Measurements from ENCODE around the gene ANKZF1. TPM values are rescaled to one million over a fixed set of nuclear protein-coding genes. Genes with fewer than 3 reads are reported as not detected.

ANKZF1 gene
- total and polyA plus RNA-seq, 2 experiments from 2014 or later: 37.5 to 41.6 TPM

GRCh38 chr2:219284501-219285372 lies 55.1 kb downstream of the ANKZF1 start:
- peaks cover 4% of the 10 kb centered on the region for H3K4me1 ChIP-seq (ENCODE audit: insufficient read depth)
- H3K4me3 ChIP-seq: no peak overlapping the region
- no peak overlapping the region for H3K27ac ChIP-seq
- H3K9me3 ChIP-seq (ENCODE audit: low read depth): no peaks in the 10 kb centered on the region
- no peak overlapping the region for H3K4me2 ChIP-seq
- no peaks in the 10 kb centered on the region for H4K20me1 ChIP-seq (ENCODE audit: insufficient read depth, poor library complexity, severe bottlenecking)
- no peak overlapping the region for H2AFZ ChIP-seq
- no peaks in the 10 kb centered on the region for H3K9me2 ChIP-seq (replicated peaks; ENCODE audit: insufficient read depth)
- TF ChIP-seq EZH2 (IDR thresholded peaks at IDR 0.05; ENCODE audit: borderline replicate concordance) (no peak), CTCF (IDR thresholded peaks at IDR 0.05; ENCODE audit: poor library complexity) (no peak), EZH2phosphoT487 (IDR thresholded peaks at IDR 0.05; ENCODE audit: low read depth, severe bottlenecking, unreplicated experiment) (no peak)
- 97% methylated on average over 16 of the region's 16 CpGs for WGBS (ENCODE audit: low lambda C conversion rate, missing lambda C conversion rate)
- no peaks in the 10 kb centered on the region for H3K27me3 ChIP-seq
- peaks cover 4% of the 10 kb centered on the region for H3K79me2 ChIP-seq
- H3K36me3 ChIP-seq (replicated peaks; ENCODE audit: insufficient read depth, low read depth): no peaks in the 10 kb centered on the region
- no peak for DNase-seq (ENCODE audit: low spot score)

- DNase-seq (ENCODE audit: low spot score): no peak
- no peaks in the 10 kb centered on the region for H3K9me3 ChIP-seq (ENCODE audit: low read depth)
- no peaks in the 10 kb centered on the region for H4K20me1 ChIP-seq (ENCODE audit: insufficient read depth, poor library complexity, severe bottlenecking)
- H3K4me1 ChIP-seq (ENCODE audit: insufficient read depth): no peaks in the 10 kb centered on the region
- H3K27ac ChIP-seq: no peak overlapping the region
- H2AFZ ChIP-seq: no peak overlapping the region
- no peaks in the 10 kb centered on the region for H3K36me3 ChIP-seq (replicated peaks; ENCODE audit: insufficient read depth, low read depth)
- no peak overlapping the region for H3K4me2 ChIP-seq
- WGBS (ENCODE audit: low lambda C conversion rate, missing lambda C conversion rate): 95% methylated on average over 12 of the region's 12 CpGs
- no peaks in the 10 kb centered on the region for H3K9me2 ChIP-seq (replicated peaks; ENCODE audit: insufficient read depth)
- no peak overlapping the region for H3K4me3 ChIP-seq
- TF ChIP-seq EZH2phosphoT487 (IDR thresholded peaks at IDR 0.05; ENCODE audit: low read depth, severe bottlenecking, unreplicated experiment) (no peak), CTCF (IDR thresholded peaks at IDR 0.05; ENCODE audit: poor library complexity) (no peak), EZH2 (IDR thresholded peaks at IDR 0.05; ENCODE audit: borderline replicate concordance) (no peak)
- H3K27me3 ChIP-seq: no peaks in the 10 kb centered on the region
- peaks cover 3% of the 10 kb centered on the region for H3K79me2 ChIP-seq
These were observed 55.7 kb downstream of the ANKZF1 start for GRCh38 chr2:219285373-219285735.

- Histone ChIP-seq H3K4me2 (no peak overlapping the region), H3K9me2 (replicated peaks; ENCODE audit: insufficient read depth) (no peaks in the 10 kb centered on the region), H3K4me3 (no peak overlapping the region), H2AFZ (no peak overlapping the region), H3K4me1 (ENCODE audit: insufficient read depth) (no peaks in the 10 kb centered on the region), H3K79me2 (no peaks in the 10 kb centered on the region), H3K36me3 (replicated peaks; ENCODE audit: insufficient read depth, low read depth) (no peaks in the 10 kb centered on the region), H3K9me3 (ENCODE audit: low read depth) (no peaks in the 10 kb centered on the region), H3K27me3 (no peaks in the 10 kb centered on the region), H4K20me1 (ENCODE audit: insufficient read depth, poor library complexity, severe bottlenecking) (no peaks in the 10 kb centered on the region), H3K27ac (no peak overlapping the region)
- WGBS (ENCODE audit: low lambda C conversion rate, missing lambda C conversion rate): 78% methylated on average over 16 of the region's 17 CpGs
- DNase-seq (ENCODE audit: low spot score): no peak
- no peak for TF ChIP-seq EZH2 (IDR thresholded peaks at IDR 0.05; ENCODE audit: borderline replicate concordance)
- no peak for TF ChIP-seq EZH2phosphoT487 (IDR thresholded peaks at IDR 0.05; ENCODE audit: low read depth, severe bottlenecking, unreplicated experiment)
- TF ChIP-seq CTCF (IDR thresholded peaks at IDR 0.05; ENCODE audit: poor library complexity): no peak
These were observed 56.4 kb downstream of the ANKZF1 start for GRCh38 chr2:219285894-219286425.

Other genes with a start within 250 kb of the ANKZF1 start
- 0.70 TPM in 1 of 2 replicates, not detected in the other for gene FEV, start 244.6 kb upstream of the ANKZF1 start, total RNA-seq
- gene FEV, start 244.6 kb upstream of the ANKZF1 start, polyA plus RNA-seq: 0.58 and 2.1 TPM in 2 replicates
- 0.90 TPM in 1 of 2 replicates, not detected in the other for gene CRYBA2, start 236.4 kb upstream of the ANKZF1 start, total RNA-seq
- gene CRYBA2, start 236.4 kb upstream of the ANKZF1 start, polyA plus RNA-seq: not detected in 2 replicates
- 0.03 and 0.12 TPM in 2 replicates for gene CFAP65, start 188.3 kb upstream of the ANKZF1 start, total RNA-seq
- gene CFAP65, start 188.3 kb upstream of the ANKZF1 start, polyA plus RNA-seq: 0.05 and 0.06 TPM in 2 replicates
- gene IHH, start 168.9 kb upstream of the ANKZF1 start, total RNA-seq: 23.0 and 23.1 TPM in 2 replicates
- gene IHH, start 168.9 kb upstream of the ANKZF1 start, polyA plus RNA-seq: 27.7 and 36.3 TPM in 2 replicates
- 27.8 and 28.2 TPM in 2 replicates for gene NHEJ1, start 69.0 kb upstream of the ANKZF1 start, total RNA-seq
- 18.1 and 18.2 TPM in 2 replicates for gene NHEJ1, start 69.0 kb upstream of the ANKZF1 start, polyA plus RNA-seq
- 1.4 and 1.5 TPM in 2 replicates for gene SLC23A3, start 59.8 kb upstream of the ANKZF1 start, total RNA-seq
- 0.80 and 1.1 TPM in 2 replicates for gene SLC23A3, start 59.8 kb upstream of the ANKZF1 start, polyA plus RNA-seq
- 25.8 and 34.0 TPM in 2 replicates for gene CNPPD1, start 52.9 kb upstream of the ANKZF1 start, total RNA-seq
- gene CNPPD1, start 52.9 kb upstream of the ANKZF1 start, polyA plus RNA-seq: 49.4 and 50.8 TPM in 2 replicates
- 89.1 and 93.3 TPM in 2 replicates for gene RETREG2, start 51.5 kb upstream of the ANKZF1 start, total RNA-seq
- 81.0 and 90.7 TPM in 2 replicates for gene RETREG2, start 51.5 kb upstream of the ANKZF1 start, polyA plus RNA-seq
- gene ZFAND2B, start 23.0 kb upstream of the ANKZF1 start, total RNA-seq: 38.7 and 58.1 TPM in 2 replicates
- 55.1 and 65.4 TPM in 2 replicates for gene ZFAND2B, start 23.0 kb upstream of the ANKZF1 start, polyA plus RNA-seq
- 34.7 and 37.7 TPM in 2 replicates for gene ABCB6, start 10.8 kb upstream of the ANKZF1 start, total RNA-seq
- 53.4 and 59.5 TPM in 2 replicates for gene ABCB6, start 10.8 kb upstream of the ANKZF1 start, polyA plus RNA-seq
- 34.6 and 35.7 TPM in 2 replicates for gene ATG9A, start 170 bp upstream of the ANKZF1 start, total RNA-seq
- gene ATG9A, start 170 bp upstream of the ANKZF1 start, polyA plus RNA-seq: 46.6 and 57.8 TPM in 2 replicates
- 5.9 and 9.6 TPM in 2 replicates for gene GLB1L, start 15.6 kb downstream of the ANKZF1 start, total RNA-seq
- gene GLB1L, start 15.6 kb downstream of the ANKZF1 start, polyA plus RNA-seq: 1.7 and 6.6 TPM in 2 replicates
- 35.6 and 38.8 TPM in 2 replicates for gene STK16, start 15.7 kb downstream of the ANKZF1 start, total RNA-seq
- gene STK16, start 15.7 kb downstream of the ANKZF1 start, polyA plus RNA-seq: 7.7 and 10.1 TPM in 2 replicates
- 0.13 TPM in 1 of 2 replicates, not detected in the other for gene TUBA4B, start 23.4 kb downstream of the ANKZF1 start, total RNA-seq
- not detected in 2 replicates for gene TUBA4B, start 23.4 kb downstream of the ANKZF1 start, polyA plus RNA-seq
- gene TUBA4A, start 24.1 kb downstream of the ANKZF1 start, total RNA-seq: 4.7 and 9.6 TPM in 2 replicates
- 10.5 and 14.3 TPM in 2 replicates for gene TUBA4A, start 24.1 kb downstream of the ANKZF1 start, polyA plus RNA-seq
- 47.4 and 50.7 TPM in 2 replicates for gene DNAJB2, start 49.6 kb downstream of the ANKZF1 start, total RNA-seq
- gene DNAJB2, start 49.6 kb downstream of the ANKZF1 start, polyA plus RNA-seq: 19.4 and 20.1 TPM in 2 replicates
- gene PTPRN, start 79.6 kb downstream of the ANKZF1 start, total RNA-seq: 3.5 and 4.6 TPM in 2 replicates
- gene PTPRN, start 79.6 kb downstream of the ANKZF1 start, polyA plus RNA-seq: 9.8 and 9.9 TPM in 2 replicates
- not detected in 2 replicates for gene RESP18, start 102.9 kb downstream of the ANKZF1 start, total RNA-seq
- gene RESP18, start 102.9 kb downstream of the ANKZF1 start, polyA plus RNA-seq: not detected in 2 replicates
- gene DNPEP, start 158.1 kb downstream of the ANKZF1 start, total RNA-seq: 53.5 and 72.0 TPM in 2 replicates
- gene DNPEP, start 158.1 kb downstream of the ANKZF1 start, polyA plus RNA-seq: 79.0 and 87.7 TPM in 2 replicates
- 103 and 114 TPM in 2 replicates for gene DES, start 188.6 kb downstream of the ANKZF1 start, total RNA-seq
- gene DES, start 188.6 kb downstream of the ANKZF1 start, polyA plus RNA-seq: 58.5 and 60.9 TPM in 2 replicates
- 21.1 and 21.6 TPM in 2 replicates for gene SPEG, start 205.0 kb downstream of the ANKZF1 start, total RNA-seq
- 35.8 and 40.0 TPM in 2 replicates for gene SPEG, start 205.0 kb downstream of the ANKZF1 start, polyA plus RNA-seq

Measured in hepatocyte (in vitro differentiated cells).